ENCODE measurements around the gene CACNA2D1. TPM values are rescaled to one million over a fixed set of nuclear protein-coding genes. Genes with fewer than 3 reads are reported as not detected.

Gene CACNA2D1
- polyA plus RNA-seq, 4 donors = 12.4 to 29.5 (median 24.5) TPM

- DNase-seq (ENCODE audit: low read depth in 4 of 4, low spot score in 3 of 4) = no peak
These were observed 85.5 kb downstream of the CACNA2D1 start for GRCh38 chr7:82358009-82358578.

DNA sequence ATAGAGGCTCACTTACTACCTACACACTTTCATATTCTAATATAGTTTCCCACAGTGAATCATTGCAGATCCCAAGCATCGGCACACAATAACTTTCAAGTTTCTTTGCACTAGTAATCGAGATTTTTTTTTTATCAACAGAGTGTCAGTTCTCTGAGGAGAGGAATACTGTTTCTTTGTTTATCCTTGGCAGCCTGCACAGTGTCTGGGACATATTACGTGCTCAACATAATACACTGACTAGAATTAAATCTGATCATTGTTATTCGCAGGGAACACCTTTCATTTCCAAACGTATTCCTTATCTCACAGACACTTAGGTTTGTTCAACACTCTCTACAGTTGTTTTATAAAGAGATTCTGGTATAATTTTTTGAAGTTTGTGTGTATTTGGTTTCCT is 95.3 kb downstream of the CACNA2D1 start:
- DNase-seq (ENCODE audit: low read depth in 4 of 4, low spot score in 3 of 4) = no peak

GRCh38 chr7:82347808-82348207 is 95.8 kb downstream of the CACNA2D1 start:
- no peak for DNase-seq (ENCODE audit: low read depth in 4 of 4, low spot score in 3 of 4)

- DNase-seq (ENCODE audit: low read depth in 4 of 4, low spot score in 3 of 4) = no peak
These were observed 97.7 kb downstream of the CACNA2D1 start for GRCh38 chr7:82345886-82346285.

DNA sequence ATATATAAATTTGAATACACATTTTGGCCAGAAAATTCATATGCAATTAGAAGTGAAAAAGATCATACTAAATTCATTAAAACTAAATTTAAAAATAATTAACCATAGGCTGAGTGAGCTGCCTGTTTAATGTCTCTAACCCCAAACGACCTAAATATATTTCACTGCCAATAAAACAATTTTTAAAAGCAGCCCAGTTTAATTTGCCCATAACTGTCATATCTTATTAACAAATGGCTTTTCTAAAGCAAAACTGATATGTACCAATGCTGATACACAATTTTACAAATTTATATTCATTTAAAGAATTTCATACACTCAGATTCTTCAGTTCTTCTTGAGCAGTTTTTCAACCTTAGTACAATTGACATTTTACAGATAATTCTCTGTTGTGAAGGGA is 99.9 kb downstream of the CACNA2D1 start:
- no peak for DNase-seq (ENCODE audit: low read depth in 4 of 4, low spot score in 3 of 4)

- DNase-seq (ENCODE audit: low read depth in 4 of 4, low spot score in 3 of 4) = no peak
These were observed 103.6 kb downstream of the CACNA2D1 start for GRCh38 chr7:82339958-82340357.

DNA sequence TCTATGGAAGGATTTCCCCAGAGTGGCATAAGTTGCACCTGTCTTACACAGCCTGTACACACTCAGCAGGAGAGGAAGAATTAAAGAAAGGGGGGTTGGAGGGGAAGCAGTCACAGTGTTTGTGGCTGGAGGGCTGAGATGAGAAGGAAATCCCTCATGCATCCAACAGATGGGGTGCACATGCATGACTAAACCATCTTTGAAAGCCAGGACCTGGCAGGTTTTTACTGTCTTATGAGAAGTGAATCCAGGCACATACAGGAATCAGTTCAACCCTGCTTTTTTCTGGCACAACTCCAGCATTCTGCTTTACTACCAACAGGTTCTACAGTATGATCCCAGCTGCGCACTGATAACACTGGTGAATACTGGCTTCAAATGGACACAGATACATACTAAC is 107.7 kb downstream of the CACNA2D1 start:
- no peak for DNase-seq (ENCODE audit: low read depth in 4 of 4, low spot score in 3 of 4)

GRCh38 chr7:82335001-82335400 is 108.6 kb downstream of the CACNA2D1 start:
- no peak for DNase-seq (ENCODE audit: low read depth in 4 of 4, low spot score in 3 of 4)

GRCh38 chr7:82331234-82331633 is 112.3 kb downstream of the CACNA2D1 start:
- no peak for DNase-seq (ENCODE audit: low read depth in 4 of 4, low spot score in 3 of 4)

DNA sequence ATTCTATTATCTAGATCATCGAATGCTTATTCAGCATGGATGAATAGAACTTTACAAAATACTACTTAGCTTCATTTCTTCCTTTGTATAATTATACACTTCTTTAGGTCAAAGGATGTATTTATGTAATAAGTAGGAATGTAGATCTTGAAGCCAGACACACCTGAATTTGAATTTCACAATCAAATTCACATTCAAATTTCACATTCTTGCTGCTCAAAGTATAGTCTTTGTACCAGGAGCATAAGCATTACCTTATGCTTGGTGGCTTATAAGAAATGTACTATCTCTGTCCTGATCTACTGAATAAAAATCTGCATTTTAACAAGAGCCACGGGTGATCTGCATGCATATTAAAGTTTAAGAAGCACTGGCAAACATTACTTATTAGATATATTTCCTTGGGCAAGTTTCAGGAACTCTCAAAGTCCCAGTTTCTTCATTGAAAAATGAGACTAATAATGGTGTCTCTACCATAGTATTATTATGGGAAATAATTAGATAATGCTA is 112.8 kb downstream of the CACNA2D1 start:
- no peak for DNase-seq (ENCODE audit: low read depth in 4 of 4, low spot score in 3 of 4)

DNA sequence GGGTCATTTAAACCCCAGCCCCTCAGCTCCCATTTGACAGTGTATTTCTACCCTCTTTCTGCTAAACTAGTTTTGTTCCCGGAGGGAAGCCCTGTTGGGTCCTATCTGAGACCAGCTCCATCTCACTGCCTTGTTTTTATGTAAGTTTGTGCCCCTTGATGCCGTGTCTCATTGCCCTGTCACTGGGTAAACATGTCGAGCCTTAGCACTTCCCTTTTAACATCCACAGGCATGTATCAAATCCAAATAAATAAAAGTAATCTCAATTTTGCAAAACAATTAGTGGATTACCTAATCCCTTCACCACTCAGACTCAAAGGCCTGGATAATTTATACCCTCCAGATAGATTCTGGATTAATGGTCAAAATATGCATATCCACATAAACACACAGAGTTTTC is 115.7 kb downstream of the CACNA2D1 start:
- no peak for DNase-seq (ENCODE audit: low read depth in 4 of 4, low spot score in 3 of 4)

GRCh38 chr7:82325416-82325815 is 118.2 kb downstream of the CACNA2D1 start:
- DNase-seq (ENCODE audit: low read depth in 4 of 4, low spot score in 3 of 4) = no peak

DNA sequence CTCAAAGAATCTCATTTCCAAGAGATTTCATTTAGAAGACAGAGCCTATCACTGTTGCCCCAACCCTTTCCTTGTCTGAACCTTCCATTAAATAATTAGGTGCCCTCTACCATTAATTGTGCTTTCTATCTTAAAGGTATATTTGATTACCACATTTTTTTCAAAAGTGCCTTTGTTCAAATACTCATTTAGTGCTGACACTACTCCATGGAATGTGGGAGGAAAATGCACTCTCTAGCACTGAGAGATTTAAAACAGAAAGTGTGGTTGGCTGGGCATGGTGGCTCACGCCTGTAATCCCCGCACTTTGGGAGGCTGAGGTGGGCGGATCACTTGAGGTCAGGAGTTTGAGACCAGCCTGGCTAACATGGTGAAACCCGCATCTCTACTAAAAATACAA is 119.8 kb downstream of the CACNA2D1 start:
- DNase-seq (ENCODE audit: low read depth in 4 of 4, low spot score in 3 of 4) = no peak

- peak in 2 of 4 donors; percentile 41 to 51 for DNase-seq (ENCODE audit: low read depth in 4 of 4, low spot score in 3 of 4)
These were observed 123.9 kb downstream of the CACNA2D1 start for GRCh38 chr7:82319674-82320118.

- no peak for DNase-seq (ENCODE audit: low read depth in 4 of 4, low spot score in 3 of 4)
These were observed 124.8 kb downstream of the CACNA2D1 start for GRCh38 chr7:82318786-82319185.

DNA sequence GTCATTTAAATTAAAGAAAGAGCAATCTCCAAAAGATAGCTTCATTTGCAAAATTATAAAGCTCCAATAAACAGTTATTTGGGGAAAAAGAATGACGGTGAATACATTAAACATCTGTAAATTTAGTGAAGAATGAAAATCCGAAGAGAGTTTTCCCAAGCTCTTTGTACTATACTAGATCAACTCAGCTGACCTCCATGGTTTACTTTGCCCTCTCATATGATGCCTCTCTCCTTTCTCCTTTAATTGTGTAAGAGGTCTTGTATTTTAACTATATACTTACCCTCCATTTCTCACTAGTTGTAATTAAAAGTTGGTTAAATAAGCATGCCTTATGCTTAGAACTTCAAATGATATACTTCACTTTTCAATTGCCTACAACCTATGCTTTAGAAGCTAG is 125.8 kb downstream of the CACNA2D1 start:
- no peak for DNase-seq (ENCODE audit: low read depth in 4 of 4, low spot score in 3 of 4)

DNA sequence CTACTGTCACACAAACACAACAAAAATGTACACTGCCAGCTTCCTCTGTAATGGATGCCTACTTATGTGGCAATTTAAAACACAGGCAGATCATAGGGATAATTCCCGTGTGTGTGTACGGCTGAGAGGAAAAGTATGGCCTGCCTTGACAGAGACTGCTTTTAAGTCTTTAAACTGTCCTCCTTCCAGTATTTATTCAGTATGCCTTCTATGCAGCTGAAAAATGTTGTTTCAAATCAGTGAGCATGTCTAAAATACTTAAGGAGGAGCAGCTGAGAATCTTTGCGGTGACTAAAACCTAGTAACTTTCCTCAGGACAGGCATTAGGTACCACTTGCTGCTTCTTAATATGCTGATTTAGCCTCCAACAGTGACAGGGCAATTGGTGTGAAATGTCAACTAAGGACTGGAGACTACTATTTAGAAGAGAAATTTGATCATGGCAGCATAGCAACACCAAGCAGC is 126.3 kb downstream of the CACNA2D1 start:
- no peak for DNase-seq (ENCODE audit: low read depth in 4 of 4, low spot score in 3 of 4)

GRCh38 chr7:82313269-82313668 is 130.3 kb downstream of the CACNA2D1 start:
- DNase-seq (ENCODE audit: low read depth in 4 of 4, low spot score in 3 of 4) = no peak

DNA sequence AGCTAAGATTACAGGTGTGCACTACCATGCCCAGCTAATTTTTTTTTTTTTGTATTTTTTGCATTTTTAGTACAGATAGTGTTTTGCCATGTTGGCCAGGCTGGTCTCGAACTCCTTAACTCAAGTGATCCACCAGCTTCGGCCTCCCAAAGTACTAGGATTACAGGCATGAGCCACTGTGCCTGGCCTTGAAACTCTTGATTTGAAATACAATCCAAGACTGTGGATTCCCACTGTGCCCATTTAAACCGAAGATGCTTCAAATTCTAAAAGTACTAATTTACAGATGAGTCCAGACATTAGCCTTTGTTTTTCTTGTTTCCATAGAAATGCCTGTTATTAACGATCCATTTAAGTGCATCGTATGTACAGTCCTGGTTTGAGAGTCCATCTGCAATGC is 130.9 kb downstream of the CACNA2D1 start:
- DNase-seq (ENCODE audit: low read depth in 4 of 4, low spot score in 3 of 4) = no peak

DNA sequence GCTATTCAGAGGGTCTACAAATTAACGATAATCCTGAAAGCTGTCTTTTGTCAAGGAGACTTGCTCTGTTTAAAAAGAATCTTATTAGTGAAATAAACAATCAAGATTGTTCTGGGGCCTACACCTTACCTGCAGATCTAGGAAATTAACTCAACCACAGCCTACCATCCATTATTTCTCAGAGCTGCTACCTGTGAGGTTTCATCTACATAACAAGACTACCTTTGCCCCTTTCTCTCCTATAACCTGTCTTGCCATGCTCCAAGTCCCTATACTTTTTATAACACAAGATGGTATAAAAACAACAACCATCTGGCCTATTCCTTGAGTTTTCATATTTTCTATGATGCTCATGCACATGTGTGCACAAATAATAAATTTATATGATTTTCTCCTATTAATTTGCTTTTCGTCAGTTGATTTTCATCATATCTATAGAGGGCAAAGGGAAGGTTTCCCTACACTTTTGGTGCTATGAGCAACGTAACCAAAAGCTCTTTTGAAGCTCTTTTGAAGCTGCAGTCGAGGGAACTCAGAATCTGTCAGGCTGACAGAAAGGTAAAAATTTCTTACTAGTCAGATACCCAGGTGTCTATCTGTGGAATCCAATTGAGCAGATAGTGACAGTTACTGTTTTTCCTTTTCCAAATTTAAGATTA is 138.1 kb downstream of the CACNA2D1 start:
- no peak for DNase-seq (ENCODE audit: low read depth in 4 of 4, low spot score in 3 of 4)

DNA sequence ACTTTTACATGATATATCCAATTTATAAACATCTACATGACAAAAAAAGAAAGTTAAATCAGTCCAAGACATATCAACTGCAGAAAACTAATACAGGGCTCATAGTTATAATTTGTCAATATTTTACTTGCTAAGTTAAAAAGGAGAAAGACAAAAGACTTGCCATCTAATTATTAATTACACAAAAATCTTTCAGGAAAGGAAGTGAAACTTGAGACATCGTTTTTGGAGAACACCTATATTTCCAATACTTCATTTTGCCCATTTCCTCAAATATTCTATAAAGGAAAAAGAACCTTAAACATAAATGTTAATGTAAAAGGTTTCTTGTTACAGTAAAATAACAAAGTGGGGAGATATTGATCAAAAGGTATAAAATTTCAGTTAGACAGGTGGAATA is 148.7 kb downstream of the CACNA2D1 start:
- DNase-seq (ENCODE audit: low read depth in 4 of 4, low spot score in 3 of 4) = no peak

DNA sequence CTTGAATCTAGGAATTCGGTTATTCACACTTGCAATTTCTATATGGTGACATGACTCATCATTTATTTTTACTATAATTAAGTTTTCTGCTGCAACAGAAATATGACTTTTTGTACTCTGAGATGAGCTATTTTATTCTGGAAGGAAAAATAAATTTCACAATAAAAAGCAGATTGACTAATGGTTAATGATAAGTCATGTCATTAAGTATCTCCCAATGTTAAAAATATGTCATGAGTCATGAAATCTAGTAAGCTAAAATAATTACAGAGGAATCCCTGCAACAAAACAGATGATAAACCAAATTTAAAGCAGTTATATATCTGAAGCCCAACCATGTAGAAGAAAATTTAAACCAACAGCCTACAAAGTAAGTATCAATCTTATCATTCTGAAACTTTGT is 149.2 kb downstream of the CACNA2D1 start:
- no peak for DNase-seq (ENCODE audit: low read depth in 4 of 4, low spot score in 3 of 4)
